ENCODE measurements around the gene PTPRJ. TPM values are rescaled to one million over a fixed set of nuclear protein-coding genes. Genes with fewer than 3 reads are reported as not detected.

Gene PTPRJ
- total and polyA plus RNA-seq, 2 of the 4 experiments (the other 2 are of a cell fraction): 5.6 to 14.9 TPM

GRCh38 chr11:48022445-48022844, 42.1 kb downstream of the PTPRJ start:
- no peak for TF ChIP-seq BHLHE40 (IDR thresholded peaks at IDR 0.05; ENCODE audit: low read depth, low read length)
- no peak for TF ChIP-seq CHD1 (IDR thresholded peaks at IDR 0.05; ENCODE audit: low read depth, low read length)
- TF ChIP-seq MXI1 (IDR thresholded peaks at IDR 0.05; ENCODE audit: borderline replicate concordance, low read depth, low read length): no peak
- no peak for TF ChIP-seq RFX5 (IDR thresholded peaks at IDR 0.05; ENCODE audit: low read depth, low read length)
- no peak for TF ChIP-seq RCOR1 (IDR thresholded peaks at IDR 0.05; ENCODE audit: insufficient replicate concordance, low read length)
- TF ChIP-seq SMC3 (IDR thresholded peaks at IDR 0.05; ENCODE audit: low read depth, low read length): no peak
- TF ChIP-seq USF2 (IDR thresholded peaks at IDR 0.05; ENCODE audit: low read depth, low read length): no peak
- TF ChIP-seq NFE2L2 (IDR thresholded peaks at IDR 0.05; ENCODE audit: low read depth, low read length): no peak
- no peak for TF ChIP-seq MAFK (IDR thresholded peaks at IDR 0.05; ENCODE audit: low read depth, low read length)
- TF ChIP-seq CEBPB (IDR thresholded peaks at IDR 0.05; ENCODE audit: low read depth, low read length): no peak
- TF ChIP-seq ELK1 (IDR thresholded peaks at IDR 0.05; ENCODE audit: borderline replicate concordance, low read depth, low read length): no peak
- no peak for TF ChIP-seq MAZ (IDR thresholded peaks at IDR 0.05; ENCODE audit: borderline replicate concordance, low read depth, low read length)
- TF ChIP-seq FOS (IDR thresholded peaks at IDR 0.05; ENCODE audit: low read depth, low read length): no peak
- TF ChIP-seq CTCF (conservative IDR thresholded peaks at IDR 0.05; ENCODE audit: low read depth, low read length): no peak
- 0 out of 2 replicates have a peak overlapping the region, but pooled peaks have one; percentile 0 for H3K14ac ChIP-seq (replicated peaks; ENCODE audit: low read depth, low read length)
- no peak overlapping the region for H4K5ac ChIP-seq (ENCODE audit: low read depth, low read length)
- H2BK5ac ChIP-seq (ENCODE audit: low read depth, low read length, poor library complexity, severe bottlenecking): no peak overlapping the region
- H2BK120ac ChIP-seq (ENCODE audit: low read depth, low read length): no peak overlapping the region
- H2AK9ac ChIP-seq (replicated peaks; ENCODE audit: low read depth, low read length, poor library complexity): no peak overlapping the region
- no peak overlapping the region for H3K4me2 ChIP-seq (ENCODE audit: low read depth, low read length)
- H3K23ac ChIP-seq (ENCODE audit: low read depth, low read length): no peak overlapping the region
- H2BK15ac ChIP-seq (ENCODE audit: low read depth, low read length): no peak overlapping the region
- H3K56ac ChIP-seq (ENCODE audit: extremely low read depth, insufficient read depth, low read length): no peak overlapping the region
- peaks cover 48 to 76% of the 10 kb centered on the region in 2 experiments for H3K79me1 ChIP-seq (ENCODE audit: low read depth in 1 of 2, low read length in 2 of 2)
- no peaks in the 10 kb centered on the region for H3K9me3 ChIP-seq (ENCODE audit: control insufficient read depth, insufficient read depth, low read length)
- H2AK5ac ChIP-seq (ENCODE audit: low read depth, low read length): no peak overlapping the region
- intact Hi-C loops (cut with micrococcal nuclease): no loop called here
- no peaks in the 10 kb centered on the region for H3K27me3 ChIP-seq (ENCODE audit: control insufficient read depth, insufficient read depth, low read length)
- DNase-seq (no peak), ATAC-seq (ENCODE audit: low read depth) (no peak)
- H3K18ac ChIP-seq (ENCODE audit: low read depth, low read length): no peak overlapping the region
- ChIA-PET CTCF (no interaction called here), POLR2A (ENCODE audit: unreplicated experiment) (no interaction called here)
- no peak overlapping the region for H2BK20ac ChIP-seq (ENCODE audit: low read depth, low read length)
- peaks cover 11% of the 10 kb centered on the region for H3K4me1 ChIP-seq (ENCODE audit: control insufficient read depth, insufficient read depth, low read length)
- in situ Hi-C loops (cut with MboI; ENCODE audit: low sequenced_read_pairs): no loop called here
- BruUV-seq (replicated peaks): no TSS peak
- 86% methylated on average over 2 of the region's 4 CpGs; no CpG with 5 or more reads in 1 of the 2 experiments for WGBS, 2 experiments (ENCODE audit: extremely low coverage in 2 of 2, insufficient read length in 1 of 2)
- dilution Hi-C loops (cut with HindIII; ENCODE audit: low sequenced_read_pairs, unreplicated experiment): no loop called here
- H4K91ac ChIP-seq (ENCODE audit: insufficient read depth, low read depth, low read length): no peak overlapping the region
- H3K4me3 ChIP-seq (ENCODE audit: insufficient read depth, low read depth, low read length): no peak overlapping the region
- no peaks in the 10 kb centered on the region for H3K36me3 ChIP-seq (ENCODE audit: control insufficient read depth, insufficient read depth, low read length)
- no peak overlapping the region for H2AFZ ChIP-seq (replicated peaks; ENCODE audit: low read length, poor library complexity)
- no peak overlapping the region for H3K9ac ChIP-seq (ENCODE audit: low read depth, low read length)
- peaks cover 11% of the 10 kb centered on the region for H3K9me1 ChIP-seq (ENCODE audit: insufficient read depth, low read length)
- H4K8ac ChIP-seq (ENCODE audit: low read depth in 2 of 2, low read length in 2 of 2): no peak overlapping the region
- no peak overlapping the region for H3K27ac ChIP-seq (ENCODE audit: insufficient read depth, low read length)
- peaks cover 7% of the 10 kb centered on the region for H4K20me1 ChIP-seq (ENCODE audit: insufficient read depth, low read length)
- no peak overlapping the region for H3K4ac ChIP-seq (ENCODE audit: low read depth, low read length)
